ENCODE results near the gene LILRB3.

DNA sequence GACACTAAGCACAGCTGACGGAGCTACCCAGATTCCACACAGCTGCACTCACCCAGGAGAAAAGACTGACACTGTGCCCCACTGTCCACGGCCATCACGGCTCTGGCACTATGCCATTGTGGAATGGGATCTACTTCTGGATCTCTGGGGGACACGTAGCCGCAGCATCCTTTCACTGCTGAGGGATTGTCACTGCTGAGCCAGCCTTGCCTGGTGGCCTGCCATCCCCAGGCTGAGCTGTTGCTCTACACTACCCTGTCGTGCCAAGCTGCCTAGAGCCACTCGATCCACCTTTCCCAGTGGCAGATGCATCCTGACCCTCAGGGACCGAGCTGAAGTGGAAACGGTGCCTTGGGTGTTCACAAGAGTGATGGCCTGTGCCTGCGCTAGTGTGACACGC lies 39.3 kb upstream of the LILRB3 start:
- TF ChIP-seq, protein P1, sequence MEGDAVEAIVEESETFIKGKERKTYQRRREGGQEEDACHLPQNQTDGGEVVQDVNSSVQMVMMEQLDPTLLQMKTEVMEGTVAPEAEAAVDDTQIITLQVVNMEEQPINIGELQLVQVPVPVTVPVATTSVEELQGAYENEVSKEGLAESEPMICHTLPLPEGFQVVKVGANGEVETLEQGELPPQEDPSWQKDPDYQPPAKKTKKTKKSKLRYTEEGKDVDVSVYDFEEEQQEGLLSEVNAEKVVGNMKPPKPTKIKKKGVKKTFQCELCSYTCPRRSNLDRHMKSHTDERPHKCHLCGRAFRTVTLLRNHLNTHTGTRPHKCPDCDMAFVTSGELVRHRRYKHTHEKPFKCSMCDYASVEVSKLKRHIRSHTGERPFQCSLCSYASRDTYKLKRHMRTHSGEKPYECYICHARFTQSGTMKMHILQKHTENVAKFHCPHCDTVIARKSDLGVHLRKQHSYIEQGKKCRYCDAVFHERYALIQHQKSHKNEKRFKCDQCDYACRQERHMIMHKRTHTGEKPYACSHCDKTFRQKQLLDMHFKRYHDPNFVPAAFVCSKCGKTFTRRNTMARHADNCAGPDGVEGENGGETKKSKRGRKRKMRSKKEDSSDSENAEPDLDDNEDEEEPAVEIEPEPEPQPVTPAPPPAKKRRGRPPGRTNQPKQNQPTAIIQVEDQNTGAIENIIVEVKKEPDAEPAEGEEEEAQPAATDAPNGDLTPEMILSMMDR (IDR thresholded peaks at IDR 0.05), result no peak
- TF ChIP-seq POLR2A (IDR thresholded peaks at IDR 0.05), result no peak

Measured in adrenal gland (tissue), 5 donors.